NCI-H82 treated with DMSO at 0.1 percent for 48 hours (cell line): ENCODE measurements around the gene GPC6.

Experiments used
- DNase-seq: peaks from one replicate; lab custom pipeline; 2025; ENCODE audit not compliant: unreplicated experiment; lab: John Stamatoyannopoulos, UW

The GPC6 gene

DNA sequence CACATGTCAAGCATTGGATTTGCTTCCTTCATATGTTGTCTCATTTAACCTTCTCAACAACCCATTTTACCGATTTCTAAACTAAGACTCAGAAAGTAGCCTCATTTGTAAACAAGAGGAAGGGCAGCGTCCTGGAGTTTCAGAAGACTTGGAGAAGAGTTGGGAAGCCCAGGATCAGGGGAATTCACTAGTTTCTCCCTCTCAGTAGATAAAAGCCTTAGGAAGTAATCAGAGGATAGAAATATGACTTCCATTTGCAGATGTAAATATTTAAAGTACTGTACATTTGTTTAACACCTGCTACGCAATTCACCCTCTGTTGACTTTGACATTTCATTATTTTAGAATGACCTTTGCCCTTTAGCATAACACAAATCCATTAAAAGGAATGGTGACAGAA, 1036.4 kb downstream of the GPC6 start:
- no peak for DNase-seq

- DNase-seq: no peak
Observed at GRCh38 chr13:94267581-94268366, 1041.2 kb downstream of the GPC6 start.

DNA sequence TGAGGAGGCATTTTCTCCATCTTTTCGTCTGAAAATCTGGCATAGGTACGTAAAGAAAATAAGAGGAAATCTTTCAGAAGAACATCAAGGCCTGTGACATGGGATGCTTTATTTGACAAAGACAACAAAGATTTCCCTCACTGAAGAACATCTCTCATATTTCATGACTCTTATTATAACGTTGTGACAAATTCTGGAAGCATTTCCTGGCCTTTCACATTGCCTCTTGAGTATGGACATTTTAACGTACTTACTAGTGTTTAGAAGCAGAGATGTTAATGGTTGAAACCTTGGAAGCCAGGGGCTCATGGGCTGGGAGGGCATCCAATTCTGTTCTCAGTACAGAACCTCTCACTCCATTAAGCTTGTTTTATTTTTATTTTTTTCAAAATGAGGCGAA, 1042.1 kb downstream of the GPC6 start:
- no peak for DNase-seq

- DNase-seq: no peak
Observed at GRCh38 chr13:94269557-94269956, 1043.0 kb downstream of the GPC6 start.

GRCh38 chr13:94270556-94270955, 1043.9 kb downstream of the GPC6 start:
- DNase-seq: no peak

GRCh38 chr13:94272038-94272437, 1045.4 kb downstream of the GPC6 start:
- DNase-seq: no peak

DNA sequence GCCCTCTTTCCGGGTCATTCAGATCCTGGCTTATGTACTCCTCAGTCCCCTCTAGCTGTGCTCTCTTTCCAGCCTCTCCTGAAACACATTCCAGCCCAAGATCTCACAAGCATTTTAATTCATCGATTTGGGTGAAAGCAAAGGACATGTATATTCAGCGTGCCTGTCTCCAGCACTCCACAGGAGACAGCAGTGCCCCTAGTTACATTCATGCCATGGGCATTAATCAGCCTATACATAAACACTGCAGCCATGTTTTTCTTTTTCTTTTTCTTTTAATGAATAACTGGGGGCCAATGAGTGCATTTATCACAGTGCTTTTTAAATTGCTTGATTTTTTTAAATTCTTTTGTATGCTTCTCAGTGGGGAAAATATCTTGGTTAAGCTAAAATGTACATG, 1053.7 kb downstream of the GPC6 start:
- no peak for DNase-seq

DNA sequence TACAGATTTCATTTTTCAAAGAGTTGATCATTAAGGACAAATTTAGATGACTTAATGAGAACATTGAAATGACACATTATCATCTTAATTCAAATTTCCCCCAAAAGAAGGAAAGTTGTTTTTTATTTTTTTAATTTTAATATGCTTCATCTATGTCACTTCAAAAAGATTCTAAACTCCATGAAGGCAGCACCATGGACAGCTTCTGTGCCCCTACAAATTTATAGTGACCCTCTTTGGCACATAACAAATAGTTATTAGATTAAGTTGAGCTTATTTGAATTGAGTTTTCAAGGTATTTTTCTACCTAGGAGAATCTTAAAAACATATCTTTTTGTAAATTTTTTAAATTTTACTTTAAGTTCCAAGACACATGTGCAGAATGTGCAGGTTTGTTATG, 1054.2 kb downstream of the GPC6 start:
- DNase-seq: no peak

- DNase-seq: no peak
Observed at GRCh38 chr13:94286581-94286980, 1060.0 kb downstream of the GPC6 start.

GRCh38 chr13:94291631-94292322, 1065.2 kb downstream of the GPC6 start:
- no peak for DNase-seq

- no peak for DNase-seq
Observed at GRCh38 chr13:94292323-94292640, 1065.7 kb downstream of the GPC6 start.

DNA sequence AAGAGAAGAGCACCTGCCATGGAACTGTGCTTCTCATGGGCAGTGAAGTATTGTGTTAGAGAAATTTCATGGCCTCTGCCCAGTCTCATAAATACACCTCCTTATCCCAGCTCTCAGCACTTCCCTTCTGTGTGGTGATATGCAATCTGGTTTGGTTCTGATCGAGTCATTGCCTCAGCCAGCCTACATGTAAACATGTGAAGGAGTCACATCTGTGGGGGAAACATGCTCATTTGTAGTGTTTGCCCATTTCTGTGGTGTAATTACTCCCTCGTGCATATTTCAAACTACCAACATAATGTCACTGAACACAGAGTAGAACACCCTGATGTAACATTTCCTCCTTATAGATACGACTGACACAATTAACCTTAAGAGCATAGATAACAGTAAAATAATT, 1069.9 kb downstream of the GPC6 start:
- no peak for DNase-seq

- peak; percentile 59 for DNase-seq
Observed at GRCh38 chr13:94298346-94298745, 1071.7 kb downstream of the GPC6 start.

DNA sequence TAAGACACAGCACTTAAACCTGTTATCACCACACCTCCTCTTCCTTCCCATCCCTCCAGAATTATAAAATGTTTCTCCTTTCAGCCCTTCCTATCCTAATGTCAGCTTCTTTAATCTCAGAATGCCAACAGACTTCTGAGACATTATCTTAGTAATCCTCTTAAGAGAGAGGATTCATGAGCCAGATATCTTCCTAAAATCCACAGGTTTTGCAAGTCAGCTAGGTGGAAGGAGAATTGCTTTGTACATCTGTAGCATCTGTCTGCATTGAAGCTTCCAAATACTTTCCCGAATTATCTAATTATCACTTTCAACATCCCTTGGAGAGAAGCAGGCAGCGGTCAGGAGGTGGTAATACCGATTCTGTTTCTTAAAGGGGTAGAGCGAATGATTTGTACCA, 1073.8 kb downstream of the GPC6 start:
- DNase-seq: peak; percentile 90

- no peak for DNase-seq
Observed at GRCh38 chr13:94301487-94301886, 1074.9 kb downstream of the GPC6 start.

GRCh38 chr13:94302847-94303565, 1076.4 kb downstream of the GPC6 start:
- peak; percentile 26 for DNase-seq

DNA sequence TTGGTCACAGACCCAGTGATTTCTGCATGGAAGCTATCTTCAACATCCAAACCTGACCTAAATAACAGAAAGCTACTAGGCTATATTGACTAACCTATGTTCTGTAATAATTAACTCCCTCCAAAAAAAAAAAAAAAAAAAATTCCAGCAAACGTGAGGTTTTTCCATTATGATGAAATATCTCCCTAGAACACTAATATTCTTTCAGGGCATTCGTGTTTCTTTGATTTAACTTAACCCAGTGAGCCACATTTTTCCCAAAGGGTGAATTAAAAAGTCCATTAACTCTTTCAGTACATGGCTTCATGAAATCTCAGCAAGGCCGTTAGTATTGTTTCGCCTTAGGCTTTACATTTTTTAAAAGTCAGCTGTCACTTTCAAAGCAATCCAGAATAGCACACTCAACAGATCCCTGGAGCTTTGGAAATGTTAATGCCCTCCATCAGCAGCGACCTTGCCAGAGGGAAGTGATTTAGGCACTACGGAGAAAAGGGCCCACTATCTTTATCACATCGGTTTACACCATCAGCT, 1077.1 kb downstream of the GPC6 start:
- no peak for DNase-seq

DNA sequence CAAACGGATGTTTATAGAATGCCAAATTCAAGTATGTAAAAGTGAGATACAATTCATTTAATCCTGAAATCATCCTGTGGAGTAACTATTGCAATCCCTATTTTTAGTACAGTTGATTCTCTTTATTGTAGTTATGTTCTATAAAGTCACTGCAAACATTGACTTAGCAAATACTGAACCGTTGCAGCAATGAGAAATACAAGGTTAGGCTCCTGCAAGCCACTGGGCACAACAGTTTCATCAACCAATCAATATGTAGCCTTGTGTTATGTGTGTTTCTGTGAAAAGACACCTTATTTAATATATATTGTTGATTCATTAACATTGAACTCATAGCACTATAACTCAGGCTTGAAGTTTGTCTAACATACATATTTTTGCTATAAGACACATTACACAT, 1078.4 kb downstream of the GPC6 start:
- no peak for DNase-seq

DNA sequence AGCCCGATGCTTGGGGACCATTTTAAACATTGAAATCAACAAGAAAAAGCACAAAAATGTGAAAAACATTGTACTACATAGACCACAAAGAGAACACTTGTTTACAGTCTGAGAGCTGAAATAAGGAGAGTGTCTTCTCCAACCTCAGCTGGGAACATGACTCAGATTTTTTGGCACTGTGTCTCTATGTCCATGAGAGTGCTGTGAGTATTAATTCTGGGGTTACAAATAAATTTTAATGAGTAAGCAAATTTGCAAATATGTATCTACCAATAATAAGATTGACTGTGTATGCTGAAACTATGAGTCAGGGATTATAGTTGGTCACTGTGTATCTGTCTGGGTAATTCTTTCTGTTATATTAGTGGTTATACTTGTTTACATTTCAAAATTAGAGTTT, 1078.9 kb downstream of the GPC6 start:
- DNase-seq: no peak

GRCh38 chr13:94305934-94306333, 1079.3 kb downstream of the GPC6 start:
- no peak for DNase-seq

GRCh38 chr13:94308832-94309231, 1082.2 kb downstream of the GPC6 start:
- no peak for DNase-seq

DNA sequence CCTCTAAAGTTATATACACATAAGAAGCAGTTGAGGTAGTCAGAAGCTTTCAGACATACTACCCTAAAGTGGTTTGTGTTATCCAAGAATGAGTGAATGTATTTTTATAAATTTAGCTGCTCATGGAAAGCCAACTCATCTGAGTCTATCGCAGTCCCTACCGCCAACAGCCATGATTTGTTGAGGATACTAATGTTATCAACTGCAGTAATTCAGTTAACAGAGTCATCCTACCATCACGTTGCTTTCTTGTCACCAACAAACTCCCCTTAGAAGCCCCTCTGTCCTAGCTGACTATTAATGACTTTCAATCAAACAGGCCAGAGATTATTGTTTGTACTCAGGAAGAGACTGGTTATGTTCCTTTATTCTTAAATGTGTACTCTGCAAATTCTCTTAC, 1083.0 kb downstream of the GPC6 start:
- no peak for DNase-seq
